HL-60 (cell line): Measurements from ENCODE around the gene PITPNC1.

Experiments
- GABPA ChIP-seq: IDR thresholded peaks from 2 replicates; pipeline ENCODE4 v1.6.1; 2012; ENCODE audit warnings: low read depth
- POLR2AphosphoS5 ChIP-seq: IDR thresholded peaks from 2 replicates; pipeline ENCODE4 v1.6.1; 2012; ENCODE audit warnings: low read depth
- TF ChIP-seq, protein P1 (sequence below): IDR thresholded peaks from one replicate; pipeline ENCODE4 v1.5.1; 2011; ENCODE audit warnings: low read length, control low read depth, inconsistent platforms; ENCODE audit not compliant: insufficient read depth
- TF ChIP-seq, protein P2 (sequence below): IDR thresholded peaks from 2 replicates; pipeline ENCODE4 v1.6.1; 2012; ENCODE audit warnings: low read depth; ENCODE audit not compliant: insufficient replicate concordance

DNA sequence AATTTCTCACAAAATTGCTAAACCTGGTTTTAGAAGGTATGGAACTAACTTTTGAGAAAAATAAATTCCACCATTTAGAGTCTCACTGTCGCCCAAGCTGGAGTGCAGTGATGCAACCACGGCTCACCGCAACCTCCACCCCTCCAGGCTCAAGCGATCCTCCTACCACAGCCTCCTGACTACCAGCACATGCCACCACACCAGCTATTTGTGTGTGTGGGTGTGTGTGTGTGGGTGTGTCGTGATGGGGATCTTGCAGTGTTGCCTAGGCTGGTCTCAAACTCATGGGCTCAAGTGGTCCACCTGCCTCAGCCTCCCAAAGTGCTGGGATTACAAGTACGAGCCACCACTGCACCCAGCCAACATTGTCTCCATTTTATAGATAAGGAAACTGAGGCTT is 269.4 kb downstream of the PITPNC1 start:
- TF ChIP-seq POLR2AphosphoS5 (no peak), GABPA (no peak)
- TF ChIP-seq, protein P1, sequence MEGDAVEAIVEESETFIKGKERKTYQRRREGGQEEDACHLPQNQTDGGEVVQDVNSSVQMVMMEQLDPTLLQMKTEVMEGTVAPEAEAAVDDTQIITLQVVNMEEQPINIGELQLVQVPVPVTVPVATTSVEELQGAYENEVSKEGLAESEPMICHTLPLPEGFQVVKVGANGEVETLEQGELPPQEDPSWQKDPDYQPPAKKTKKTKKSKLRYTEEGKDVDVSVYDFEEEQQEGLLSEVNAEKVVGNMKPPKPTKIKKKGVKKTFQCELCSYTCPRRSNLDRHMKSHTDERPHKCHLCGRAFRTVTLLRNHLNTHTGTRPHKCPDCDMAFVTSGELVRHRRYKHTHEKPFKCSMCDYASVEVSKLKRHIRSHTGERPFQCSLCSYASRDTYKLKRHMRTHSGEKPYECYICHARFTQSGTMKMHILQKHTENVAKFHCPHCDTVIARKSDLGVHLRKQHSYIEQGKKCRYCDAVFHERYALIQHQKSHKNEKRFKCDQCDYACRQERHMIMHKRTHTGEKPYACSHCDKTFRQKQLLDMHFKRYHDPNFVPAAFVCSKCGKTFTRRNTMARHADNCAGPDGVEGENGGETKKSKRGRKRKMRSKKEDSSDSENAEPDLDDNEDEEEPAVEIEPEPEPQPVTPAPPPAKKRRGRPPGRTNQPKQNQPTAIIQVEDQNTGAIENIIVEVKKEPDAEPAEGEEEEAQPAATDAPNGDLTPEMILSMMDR: no peak
- TF ChIP-seq, protein P2, sequence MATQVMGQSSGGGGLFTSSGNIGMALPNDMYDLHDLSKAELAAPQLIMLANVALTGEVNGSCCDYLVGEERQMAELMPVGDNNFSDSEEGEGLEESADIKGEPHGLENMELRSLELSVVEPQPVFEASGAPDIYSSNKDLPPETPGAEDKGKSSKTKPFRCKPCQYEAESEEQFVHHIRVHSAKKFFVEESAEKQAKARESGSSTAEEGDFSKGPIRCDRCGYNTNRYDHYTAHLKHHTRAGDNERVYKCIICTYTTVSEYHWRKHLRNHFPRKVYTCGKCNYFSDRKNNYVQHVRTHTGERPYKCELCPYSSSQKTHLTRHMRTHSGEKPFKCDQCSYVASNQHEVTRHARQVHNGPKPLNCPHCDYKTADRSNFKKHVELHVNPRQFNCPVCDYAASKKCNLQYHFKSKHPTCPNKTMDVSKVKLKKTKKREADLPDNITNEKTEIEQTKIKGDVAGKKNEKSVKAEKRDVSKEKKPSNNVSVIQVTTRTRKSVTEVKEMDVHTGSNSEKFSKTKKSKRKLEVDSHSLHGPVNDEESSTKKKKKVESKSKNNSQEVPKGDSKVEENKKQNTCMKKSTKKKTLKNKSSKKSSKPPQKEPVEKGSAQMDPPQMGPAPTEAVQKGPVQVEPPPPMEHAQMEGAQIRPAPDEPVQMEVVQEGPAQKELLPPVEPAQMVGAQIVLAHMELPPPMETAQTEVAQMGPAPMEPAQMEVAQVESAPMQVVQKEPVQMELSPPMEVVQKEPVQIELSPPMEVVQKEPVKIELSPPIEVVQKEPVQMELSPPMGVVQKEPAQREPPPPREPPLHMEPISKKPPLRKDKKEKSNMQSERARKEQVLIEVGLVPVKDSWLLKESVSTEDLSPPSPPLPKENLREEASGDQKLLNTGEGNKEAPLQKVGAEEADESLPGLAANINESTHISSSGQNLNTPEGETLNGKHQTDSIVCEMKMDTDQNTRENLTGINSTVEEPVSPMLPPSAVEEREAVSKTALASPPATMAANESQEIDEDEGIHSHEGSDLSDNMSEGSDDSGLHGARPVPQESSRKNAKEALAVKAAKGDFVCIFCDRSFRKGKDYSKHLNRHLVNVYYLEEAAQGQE: no peak
